Measurements from ENCODE around the gene HIPK2.

HIPK2 gene

GRCh38 chr7:139765143-139765542 lies 12.7 kb downstream of the HIPK2 start:
- no peaks in the 10 kb centered on the region for H3K4me1 ChIP-seq
- TF ChIP-seq CTCF (IDR thresholded peaks at IDR 0.05; ENCODE audit: low read depth, low read length) = no peak
- no peaks in the 10 kb centered on the region for H3K27me3 ChIP-seq
- no peaks in the 10 kb centered on the region for H3K9me3 ChIP-seq
- H3K36me3 ChIP-seq = no peaks in the 10 kb centered on the region
- no peak overlapping the region for H3K4me3 ChIP-seq (ENCODE audit: low read depth, low read length)
- DNase-seq = no peak

GRCh38 chr7:139763330-139763729 lies 14.5 kb downstream of the HIPK2 start:
- no peak for TF ChIP-seq CTCF (IDR thresholded peaks at IDR 0.05; ENCODE audit: low read depth, low read length)
- no peaks in the 10 kb centered on the region for H3K4me1 ChIP-seq
- H3K4me3 ChIP-seq (ENCODE audit: low read depth, low read length) = no peak overlapping the region
- H3K27me3 ChIP-seq = no peaks in the 10 kb centered on the region
- H3K9me3 ChIP-seq = no peaks in the 10 kb centered on the region
- H3K36me3 ChIP-seq = no peaks in the 10 kb centered on the region
- DNase-seq = no peak

- no peak for DNase-seq
- Histone ChIP-seq H3K36me3 (no peaks in the 10 kb centered on the region), H3K27me3 (no peaks in the 10 kb centered on the region), H3K4me1 (no peaks in the 10 kb centered on the region), H3K9me3 (no peaks in the 10 kb centered on the region), H3K4me3 (ENCODE audit: low read depth, low read length) (no peak overlapping the region)
- no peak for TF ChIP-seq CTCF (IDR thresholded peaks at IDR 0.05; ENCODE audit: low read depth, low read length)
These were observed 14.9 kb downstream of the HIPK2 start for GRCh38 chr7:139762886-139763285.

- Histone ChIP-seq H3K36me3 (0 out of 2 replicates have a peak, but pooled peaks cover 4% of the 10 kb centered on the region), H3K27me3 (no peaks in the 10 kb centered on the region), H3K9me3 (no peaks in the 10 kb centered on the region), H3K4me3 (ENCODE audit: low read depth, low read length) (no peak overlapping the region), H3K4me1 (no peaks in the 10 kb centered on the region)
- DNase-seq = no peak
- no peak for TF ChIP-seq CTCF (IDR thresholded peaks at IDR 0.05; ENCODE audit: low read depth, low read length)
These were observed 19.4 kb downstream of the HIPK2 start for GRCh38 chr7:139758388-139758787.

- Histone ChIP-seq H3K4me3 (ENCODE audit: low read depth, low read length) (no peak overlapping the region), H3K4me1 (no peaks in the 10 kb centered on the region), H3K9me3 (no peaks in the 10 kb centered on the region), H3K27me3 (no peaks in the 10 kb centered on the region), H3K36me3 (0 out of 2 replicates have a peak, but pooled peaks cover 4% of the 10 kb centered on the region)
- DNase-seq = no peak
- TF ChIP-seq CTCF (IDR thresholded peaks at IDR 0.05; ENCODE audit: low read depth, low read length) = no peak
These were observed 19.8 kb downstream of the HIPK2 start for GRCh38 chr7:139757968-139758367.

- H3K36me3 ChIP-seq = 0 out of 2 replicates have a peak, but pooled peaks cover 4% of the 10 kb centered on the region
- no peak for DNase-seq
- TF ChIP-seq CTCF (IDR thresholded peaks at IDR 0.05; ENCODE audit: low read depth, low read length) = no peak
These were observed 24.1 kb downstream of the HIPK2 start for GRCh38 chr7:139753693-139754111.

More at GRCh38 chr7:139753693-139754111, 24.1 kb downstream of the HIPK2 start:
- no peaks in the 10 kb centered on the region for H3K9me3 ChIP-seq
- H3K4me3 ChIP-seq (ENCODE audit: low read depth, low read length) = no peak overlapping the region
- H3K4me1 ChIP-seq = no peaks in the 10 kb centered on the region
- H3K27me3 ChIP-seq = no peaks in the 10 kb centered on the region

Measured in BE2C (cell line).